IMR-90 (cell line): ENCODE measurements around the gene ATP13A1. TPM values are rescaled to one million over a fixed set of nuclear protein-coding genes. Genes with fewer than 3 reads are reported as not detected.

Experiments used
- ATAC-seq: fragments of 200-7000 bp; cut with Tn5 transposase; 2 replicates; pipeline ENCODE4 v1.9.1; 2020; ENCODE audit warnings: low read depth, mild to moderate bottlenecking, moderate library complexity
- BruUV-seq: library from RNA; stranded (reverse); fragments of 400-500 nt; replicated peaks from 2 replicates; lab custom pipeline; 2021; lab: Mats Ljungman, UMichigan
- CTCF ChIA-PET: fragments of 300-600 bp; formaldehyde crosslinking; extraction: SDS; loops from one replicate; lab custom pipeline; 2021; ENCODE audit warnings: antibody characterized with exemption; lab: Yijun Ruan, JAX
- POLR2A ChIA-PET: fragments of 300-600 bp; sonication (Branson Sonifier 250); formaldehyde crosslinking; loops from one replicate; lab custom pipeline; 2022; ENCODE audit warnings: antibody characterized with exemption; ENCODE audit not compliant: unreplicated experiment; lab: Charles Lee
- DNase-seq: peaks from one replicate; pipeline ENCODE4 v3.0.0; 2013
- H2AFZ ChIP-seq: replicated peaks from 2 replicates; pipeline ENCODE3; 2013; ENCODE audit warnings: low read length, mild to moderate bottlenecking; ENCODE audit not compliant: poor library complexity
- H2AK5ac ChIP-seq: 2 replicates; pipeline ENCODE4 v1.6.1; 2013; ENCODE audit warnings: low read depth, low read length, inconsistent platforms
- H2AK9ac ChIP-seq: replicated peaks from 2 replicates; pipeline ENCODE3; 2013; ENCODE audit warnings: mild to moderate bottlenecking, low read depth, low read length, moderate library complexity; ENCODE audit not compliant: poor library complexity
- H2BK120ac ChIP-seq: 2 replicates; pipeline ENCODE4 v1.6.1; 2013; ENCODE audit warnings: low read depth, low read length, inconsistent platforms
- H2BK15ac ChIP-seq: 3 replicates; pipeline ENCODE4 v1.6.1; 2013; ENCODE audit warnings: low read depth, low read length, inconsistent platforms
- H2BK20ac ChIP-seq: 2 replicates; pipeline ENCODE4 v1.6.1; 2013; ENCODE audit warnings: low read depth, mild to moderate bottlenecking, inconsistent platforms, low read length, moderate library complexity
- H2BK5ac ChIP-seq: 2 replicates; pipeline ENCODE4 v1.6.1; 2013; ENCODE audit warnings: mild to moderate bottlenecking, low read depth, low read length, inconsistent platforms; ENCODE audit not compliant: poor library complexity, severe bottlenecking
- H3K14ac ChIP-seq: replicated peaks from 2 replicates; pipeline ENCODE4 v1.6.1; 2013; ENCODE audit warnings: low read depth, low read length, inconsistent platforms
- H3K18ac ChIP-seq: 2 replicates; pipeline ENCODE4 v1.6.1; 2013; ENCODE audit warnings: low read depth, low read length, control low read depth
- H3K23ac ChIP-seq: 2 replicates; pipeline ENCODE4 v1.6.1; 2013; ENCODE audit warnings: low read depth, low read length, inconsistent platforms
- H3K27ac ChIP-seq: 2 replicates; pipeline ENCODE4 v1.5.1; 2013; ENCODE audit warnings: mild to moderate bottlenecking, control low read depth, low read length; ENCODE audit not compliant: insufficient read depth
- H3K27me3 ChIP-seq: 2 replicates; pipeline ENCODE4 v1.6.1; 2013; ENCODE audit warnings: low read length; ENCODE audit not compliant: control insufficient read depth, insufficient read depth
- H3K36me3 ChIP-seq: 2 replicates; pipeline ENCODE4 v1.6.1; 2013; ENCODE audit warnings: low read length, mixed read lengths; ENCODE audit not compliant: control insufficient read depth, insufficient read depth
- H3K4ac ChIP-seq: 2 replicates; pipeline ENCODE4 v1.6.1; 2013; ENCODE audit warnings: low read depth, low read length, inconsistent platforms
- H3K4me1 ChIP-seq: 2 replicates; pipeline ENCODE4 v1.6.1; 2013; ENCODE audit warnings: low read length, mixed read lengths; ENCODE audit not compliant: control insufficient read depth, insufficient read depth
- H3K4me2 ChIP-seq: 2 replicates; pipeline ENCODE4 v1.6.1; 2013; ENCODE audit warnings: low read depth, mild to moderate bottlenecking, control low read depth, low read length, moderate library complexity
- H3K4me3 ChIP-seq: 2 replicates; pipeline ENCODE4 v1.5.1; 2013; ENCODE audit warnings: low read depth, mild to moderate bottlenecking, control low read depth, low read length, moderate library complexity; ENCODE audit not compliant: insufficient read depth
- H3K56ac ChIP-seq: 2 replicates; pipeline ENCODE4 v1.6.1; 2013; ENCODE audit warnings: low read length, inconsistent platforms; ENCODE audit not compliant: insufficient read depth; ENCODE audit errors: extremely low read depth
- H3K79me1 ChIP-seq, 2 experiments: 2 replicates each; pipeline ENCODE4 v1.6.1; 2013; ENCODE audit warnings: low read length in 2 of 2, inconsistent platforms in 1 of 2, low read depth in 1 of 2
- H3K9ac ChIP-seq: 2 replicates; pipeline ENCODE4 v1.6.1; 2013; ENCODE audit warnings: low read depth, low read length, control low read depth
- H3K9me1 ChIP-seq: 2 replicates; pipeline ENCODE4 v1.6.1; 2013; ENCODE audit warnings: low read length, inconsistent platforms; ENCODE audit not compliant: insufficient read depth
- H3K9me3 ChIP-seq: 2 replicates; pipeline ENCODE4 v1.6.1; 2013; ENCODE audit warnings: low read length; ENCODE audit not compliant: control insufficient read depth, insufficient read depth
- H4K20me1 ChIP-seq: 2 replicates; pipeline ENCODE4 v1.6.1; 2013; ENCODE audit warnings: low read length, inconsistent platforms; ENCODE audit not compliant: insufficient read depth
- H4K5ac ChIP-seq: 2 replicates; pipeline ENCODE4 v1.6.1; 2013; ENCODE audit warnings: mild to moderate bottlenecking, low read depth, low read length, control low read depth
- H4K8ac ChIP-seq, 2 experiments: 2 replicates each; pipeline ENCODE4 v1.6.1; 2013; ENCODE audit warnings: low read depth in 2 of 2, low read length in 2 of 2, control low read depth in 1 of 2, inconsistent platforms in 1 of 2
- H4K91ac ChIP-seq: 2 replicates; pipeline ENCODE4 v1.6.1; 2013; ENCODE audit warnings: low read depth, low read length, inconsistent platforms; ENCODE audit not compliant: insufficient read depth
- CEBPB ChIP-seq: IDR thresholded peaks from 2 replicates; pipeline ENCODE4 v1.6.1; 2012; ENCODE audit warnings: low read depth, low read length, improper control_type of control experiment
- CHD1 ChIP-seq: IDR thresholded peaks from 2 replicates; pipeline ENCODE4 v1.6.1; 2012; ENCODE audit warnings: low read depth, low read length, improper control_type of control experiment
- CTCF ChIP-seq: conservative IDR thresholded peaks from 2 replicates; pipeline ENCODE4 v1.5.1; 2012; ENCODE audit warnings: mild to moderate bottlenecking, low read depth, low read length, improper control_type of control experiment
- FOS ChIP-seq: fragments of 150-350 bp; IDR thresholded peaks from 2 replicates; pipeline ENCODE4 v1.6.1; 2016; ENCODE audit warnings: low read depth, low read length
- MXI1 ChIP-seq: IDR thresholded peaks from 2 replicates; pipeline ENCODE4 v1.6.1; 2012; ENCODE audit warnings: low read depth, mild to moderate bottlenecking, low read length, moderate library complexity, borderline replicate concordance
- POLR2A ChIP-seq: IDR thresholded peaks from 2 replicates; pipeline ENCODE4 v1.6.1; 2012; ENCODE audit warnings: mild to moderate bottlenecking, low read depth, low read length
- RAD21 ChIP-seq: IDR thresholded peaks from 2 replicates; pipeline ENCODE4 v1.6.1; 2012; ENCODE audit warnings: low read length, improper control_type of control experiment
- RCOR1 ChIP-seq: IDR thresholded peaks from 2 replicates; pipeline ENCODE4 v1.6.1; 2012; ENCODE audit warnings: mild to moderate bottlenecking, low read length, improper control_type of control experiment; ENCODE audit not compliant: insufficient replicate concordance
- USF2 ChIP-seq: fragments of 150-350 bp; IDR thresholded peaks from 2 replicates; pipeline ENCODE4 v1.6.1; 2017; ENCODE audit warnings: mild to moderate bottlenecking, antibody characterized with exemption, low read length, low read depth
- WGBS, 2 experiments: methylation state at CpG; one replicate each; pipeline versions ENCODE4 v1.1.5 to v1.1.7; 2013; ENCODE audit warnings: missing lambda C conversion rate in 2 of 2; ENCODE audit not compliant: insufficient read length in 1 of 2; ENCODE audit errors: extremely low coverage in 2 of 2; 5-methylcytosine and 5-hydroxymethylcytosine counted together
- dilution Hi-C: fragments of 300-500 bp; cut with HindIII; formaldehyde crosslinking; loops from one replicate; pipeline ENCODE4 v1.14.3; 2018; ENCODE audit warnings: low sequenced_read_pairs; ENCODE audit not compliant: unreplicated experiment
- in situ Hi-C: fragments of 300-500 bp; cut with MboI; formaldehyde crosslinking; loops from 3 replicates; pipeline ENCODE4 v1.14.3; 2019; ENCODE audit warnings: low sequenced_read_pairs, inconsistent platforms, mixed read lengths
- intact Hi-C: fragments of 100-400 bp; cut with micrococcal nuclease; formaldehyde crosslinking; loops from 2 replicates; pipeline ENCODE4 v1.10.0; 2022
- polyA plus RNA-seq, 3 experiments: library from polyadenylated mRNA; depleted of rRNA; stranded (reverse); fragments of >200 nt; gene quantifications; 2 replicates each; pipeline ENCODE4 v1.2.3, GENCODE V29; 2012; ENCODE audit warnings: low replicate concordance in 1 of 3
- total RNA-seq: library from RNA; depleted of rRNA; stranded (reverse); fragments of >200 nt; gene quantifications from 2 replicates; pipeline ENCODE4 v1.2.3, GENCODE V29; 2012

Gene ATP13A1
- total and polyA plus RNA-seq, 2 of the 4 experiments (the other 2 are of a cell fraction) = 13.3 to 43.8 TPM

- peaks cover 8% of the 10 kb centered on the region for H3K4me1 ChIP-seq
- H4K91ac ChIP-seq = no peak overlapping the region
- no peak overlapping the region for H3K18ac ChIP-seq
- no peaks in the 10 kb centered on the region; the same call in 1 of the 2 replicates for H3K36me3 ChIP-seq
- no peak overlapping the region for H4K8ac ChIP-seq
- intact Hi-C loops = no loop called here
- H3K4ac ChIP-seq = no peak overlapping the region
- no TSS peak for BruUV-seq
- DNase-seq (no peak), ATAC-seq (no peak)
- no peak overlapping the region for H2BK20ac ChIP-seq
- no peak overlapping the region for H3K9ac ChIP-seq
- dilution Hi-C loops = no loop called here
- no peak overlapping the region for H2AFZ ChIP-seq
- POLR2A ChIA-PET = no interaction called here
- no peak overlapping the region for H3K4me2 ChIP-seq
- no peak overlapping the region for H2BK5ac ChIP-seq
- in situ Hi-C loops = no loop called here
- no peak overlapping the region for H3K4me3 ChIP-seq
- H2BK15ac ChIP-seq = no peak overlapping the region
- no peak overlapping the region for H3K14ac ChIP-seq
- no peak overlapping the region for H3K23ac ChIP-seq
- no peak overlapping the region for H2AK9ac ChIP-seq
- no peak overlapping the region for H2BK120ac ChIP-seq
- 71% methylated on average over 4 of the region's 8 CpGs; no CpG with 5 or more reads in 1 of the 2 experiments for WGBS, 2 experiments
- H3K9me3 ChIP-seq = no peaks in the 10 kb centered on the region
- H4K5ac ChIP-seq = no peak overlapping the region
- H3K56ac ChIP-seq = no peak overlapping the region
- no peak for TF ChIP-seq FOS
- no peak for TF ChIP-seq RAD21
- no peak for TF ChIP-seq CTCF
- no peak for TF ChIP-seq POLR2A
- no peak for TF ChIP-seq CEBPB
- no peak for TF ChIP-seq RCOR1
- no peak for TF ChIP-seq USF2
- TF ChIP-seq MXI1 = no peak
- TF ChIP-seq CHD1 = no peak
- H3K79me1 ChIP-seq = peaks cover 0 to 13% of the 10 kb centered on the region in 2 experiments; a peak in 2 of 4 replicates
- no peak overlapping the region for H2AK5ac ChIP-seq
- no peaks in the 10 kb centered on the region for H3K27me3 ChIP-seq
- no peaks in the 10 kb centered on the region for H4K20me1 ChIP-seq
- no peak overlapping the region for H3K27ac ChIP-seq
- peaks cover 11% of the 10 kb centered on the region for H3K9me1 ChIP-seq
- CTCF ChIA-PET = no interaction called here
Measured at GRCh38 chr19:19597809-19598306, 65.6 kb downstream of the ATP13A1 start.
